SU-DHL-6 (cell line): ENCODE data around the gene ANO10.

Experiments used
- H2AFZ ChIP-seq: fragments of 200-600 bp; sonication (generic); 2 replicates; pipeline ENCODE4 v1.6.1; 2014; ENCODE audit warnings: low read depth, mild to moderate bottlenecking, moderate library complexity, mixed read lengths, antibody characterized with exemption, low read length; ENCODE audit not compliant: severe bottlenecking
- H3F3A ChIP-seq: fragments of 200-600 bp; shearing (Covaris generic); 2 replicates; pipeline ENCODE4 v1.6.0; 2016; ENCODE audit warnings: antibody characterized with exemption, mild to moderate bottlenecking; ENCODE audit not compliant: insufficient read depth
- H3K27ac ChIP-seq: fragments of 200-600 bp; sonication (generic); 2 replicates; pipeline ENCODE4 v1.5.1; 2016; ENCODE audit warnings: low read depth, mild to moderate bottlenecking, low read length, moderate library complexity, mixed read lengths
- H3K27me3 ChIP-seq: fragments of 200-600 bp; sonication (generic), shearing (Covaris generic); 2 replicates; pipeline ENCODE4 v1.6.0; 2014; ENCODE audit warnings: mild to moderate bottlenecking, low read length
- H3K36me3 ChIP-seq: fragments of 200-600 bp; sonication (generic); 2 replicates; pipeline ENCODE4 v1.6.1; 2014; ENCODE audit warnings: mild to moderate bottlenecking, low read length, mixed read lengths
- H3K4me2 ChIP-seq: fragments of 300-600, 200-600 bp; shearing (Covaris generic), sonication (generic); 2 replicates; pipeline ENCODE4 v1.6.0; 2014; ENCODE audit warnings: low read length, low read depth, mild to moderate bottlenecking; ENCODE audit not compliant: poor library complexity, severe bottlenecking
- H3K4me3 ChIP-seq: fragments of 200-600 bp; sonication (generic); 2 replicates; pipeline ENCODE4 v1.5.1; 2014; ENCODE audit warnings: antibody characterized with exemption, low read length, mild to moderate bottlenecking, mixed read lengths; ENCODE audit not compliant: insufficient read depth, poor library complexity, severe bottlenecking
- H3K79me2 ChIP-seq: fragments of 200-600 bp; sonication (generic); 2 replicates; pipeline ENCODE4 v1.6.1; 2014; ENCODE audit warnings: mild to moderate bottlenecking, low read length, moderate library complexity; ENCODE audit not compliant: insufficient read depth
- H3K9ac ChIP-seq: fragments of 200-600 bp; sonication (generic); 2 replicates; pipeline ENCODE4 v1.7.0; 2014; ENCODE audit warnings: mild to moderate bottlenecking, low read length
- H3K9me2 ChIP-seq: fragments of 200-600 bp; sonication (generic); replicated peaks from 2 replicates; pipeline ENCODE4 v1.6.1; 2014; ENCODE audit warnings: low read length; ENCODE audit not compliant: insufficient read depth
- H3K9me3 ChIP-seq: fragments of 200-600 bp; sonication (generic); 2 replicates; pipeline ENCODE4 v1.6.1; 2014; ENCODE audit warnings: low read length, mixed read lengths; ENCODE audit not compliant: insufficient read depth
- H4K20me1 ChIP-seq: fragments of 200-600 bp; sonication (generic); 2 replicates; pipeline ENCODE4 v1.6.1; 2014; ENCODE audit warnings: low read depth, mild to moderate bottlenecking, antibody characterized with exemption, low read length, moderate library complexity, mixed read lengths
- CTCF ChIP-seq: fragments of 200-600 bp; sonication (generic); IDR thresholded peaks from one replicate; pipeline ENCODE4 v1.5.1; 2017; ENCODE audit warnings: antibody characterized with exemption, mild to moderate bottlenecking, low read length, moderate library complexity; ENCODE audit not compliant: insufficient read depth, poor library complexity, severe bottlenecking
- EZH2phosphoT487 ChIP-seq: fragments of 200-600 bp; sonication (generic), shearing (Covaris generic); conservative IDR thresholded peaks from 2 replicates; pipeline ENCODE4 v1.6.1; 2018; ENCODE audit warnings: mild to moderate bottlenecking, antibody characterized with exemption, low read length, moderate library complexity, mixed read lengths

Gene ANO10

GRCh38 chr3:43528498-43529099 is 93.2 kb downstream of the ANO10 start:
- Histone ChIP-seq H3F3A (no peaks in the 10 kb centered on the region), H3K9me3 (no peaks in the 10 kb centered on the region), H3K4me3 (no peak overlapping the region), H2AFZ (no peak overlapping the region), H3K27ac (no peak overlapping the region), H3K9me2 (no peaks in the 10 kb centered on the region), H3K4me2 (no peak overlapping the region), H3K36me3 (no peaks in the 10 kb centered on the region), H3K27me3 (no peaks in the 10 kb centered on the region), H4K20me1 (no peaks in the 10 kb centered on the region), H3K79me2 (no peaks in the 10 kb centered on the region), H3K9ac (no peak overlapping the region)
- TF ChIP-seq CTCF = no peak
- no peak for TF ChIP-seq EZH2phosphoT487

GRCh38 chr3:43526956-43527355 is 94.9 kb downstream of the ANO10 start:
- TF ChIP-seq CTCF (no peak), EZH2phosphoT487 (no peak)
- no peak overlapping the region for H2AFZ ChIP-seq

GRCh38 chr3:43525941-43526607 is 95.7 kb downstream of the ANO10 start:
- no peaks in the 10 kb centered on the region for H3K79me2 ChIP-seq
- no peaks in the 10 kb centered on the region for H3K9me3 ChIP-seq
- H2AFZ ChIP-seq = no peak overlapping the region
- no peaks in the 10 kb centered on the region for H3F3A ChIP-seq
- no peaks in the 10 kb centered on the region for H3K36me3 ChIP-seq
- H4K20me1 ChIP-seq = no peaks in the 10 kb centered on the region
- no peaks in the 10 kb centered on the region for H3K9me2 ChIP-seq
- no peaks in the 10 kb centered on the region for H3K27me3 ChIP-seq
- H3K4me3 ChIP-seq = no peak overlapping the region
- no peak overlapping the region for H3K27ac ChIP-seq
- TF ChIP-seq EZH2phosphoT487 (no peak), CTCF (no peak)
- H3K4me2 ChIP-seq = no peak overlapping the region
- no peak overlapping the region for H3K9ac ChIP-seq

More at GRCh38 chr3:43526956-43527355, 94.9 kb downstream of the ANO10 start:
- no peak overlapping the region for H3K27ac ChIP-seq
- no peak overlapping the region for H3K9ac ChIP-seq
- no peaks in the 10 kb centered on the region for H3K36me3 ChIP-seq
- H3K9me2 ChIP-seq = no peaks in the 10 kb centered on the region
- H3K4me3 ChIP-seq = no peak overlapping the region
- H3K27me3 ChIP-seq = no peaks in the 10 kb centered on the region
- H3F3A ChIP-seq = no peaks in the 10 kb centered on the region
- H3K4me2 ChIP-seq = no peak overlapping the region
- H4K20me1 ChIP-seq = no peaks in the 10 kb centered on the region
- H3K79me2 ChIP-seq = no peaks in the 10 kb centered on the region
- H3K9me3 ChIP-seq = no peaks in the 10 kb centered on the region
